PC-3 (cell line): Measurements from ENCODE around the gene SH3PXD2A. TPM values are rescaled to one million over a fixed set of nuclear protein-coding genes. Genes with fewer than 3 reads are reported as not detected.

Experiments
- ATAC-seq: fragments of 200-7000 bp; cut with Tn5 transposase; 2 replicates; pipeline ENCODE4 v1.9.1; 2020; ENCODE audit warnings: mild to moderate bottlenecking, moderate library complexity
- BruUV-seq: library from RNA; stranded (reverse); fragments of 400-500 nt; replicated peaks from 2 replicates; lab custom pipeline; 2021; lab: Mats Ljungman, UMichigan
- CTCF ChIA-PET: fragments of 300-600 bp; sonication (Branson Sonifier 250); formaldehyde crosslinking; loops from one replicate; lab custom pipeline; 2022; ENCODE audit warnings: antibody characterized with exemption; lab: Charles Lee
- POLR2A ChIA-PET: fragments of 300-600 bp; sonication (Branson Sonifier 250); formaldehyde crosslinking; loops from one replicate; lab custom pipeline; 2022; ENCODE audit warnings: antibody characterized with exemption; ENCODE audit not compliant: unreplicated experiment; lab: Charles Lee
- DNase-seq: peaks from one replicate; pipeline ENCODE4 v3.0.0-alpha.2; 2015
- H2AFZ ChIP-seq: fragments of 300-600 bp; sonication (generic); 2 replicates; pipeline ENCODE4 v1.6.0; 2016; ENCODE audit warnings: antibody characterized with exemption, low read length
- H3F3A ChIP-seq: fragments of 300-600 bp; sonication (generic); one replicate; pipeline ENCODE4 v1.6.0; 2017; ENCODE audit warnings: antibody characterized with exemption, low read length, control low read depth, mild to moderate bottlenecking; ENCODE audit not compliant: unreplicated experiment
- H3K27ac ChIP-seq: fragments of 300-600 bp; sonication (generic); 2 replicates; pipeline ENCODE4 v1.5.1; 2016; ENCODE audit warnings: mild to moderate bottlenecking, low read length
- H3K27me3 ChIP-seq: fragments of 300-600 bp; sonication (generic); 2 replicates; pipeline ENCODE4 v1.6.1; 2016; ENCODE audit warnings: low read length, mixed read lengths
- H3K36me3 ChIP-seq: fragments of 300-600 bp; sonication (generic); 2 replicates; pipeline ENCODE4 v1.6.1; 2016; ENCODE audit warnings: low read depth, mixed run types, low read length, mixed read lengths
- H3K4me1 ChIP-seq: fragments of 300-600 bp; sonication (generic); 2 replicates; pipeline ENCODE4 v1.5.1; 2016; ENCODE audit warnings: low read length; ENCODE audit not compliant: insufficient read depth
- H3K4me2 ChIP-seq: fragments of 300-600 bp; sonication (generic); 2 replicates; pipeline ENCODE4 v1.6.0; 2016; ENCODE audit warnings: low read length
- H3K4me3 ChIP-seq: fragments of 300-600 bp; sonication (generic); 2 replicates; pipeline ENCODE4 v1.5.1; 2016; ENCODE audit warnings: mild to moderate bottlenecking, low read length, mixed read lengths
- H3K79me2 ChIP-seq: fragments of 300-600 bp; sonication (generic); 2 replicates; pipeline ENCODE4 v1.6.1; 2017; ENCODE audit warnings: low read length, mixed read lengths
- H3K9ac ChIP-seq: fragments of 300-600 bp; sonication (generic); 2 replicates; pipeline ENCODE4 v1.6.0; 2016; ENCODE audit warnings: mild to moderate bottlenecking, low read length
- H3K9me2 ChIP-seq: fragments of 300-600 bp; sonication (generic); replicated peaks from 2 replicates; pipeline ENCODE4 v1.6.1; 2016; ENCODE audit warnings: mixed run types, low read length, mixed read lengths
- H3K9me3 ChIP-seq: fragments of 300-600 bp; sonication (generic); 2 replicates; pipeline ENCODE4 v1.6.1; 2016; ENCODE audit warnings: low read length, mixed read lengths
- H4K20me1 ChIP-seq: fragments of 300-600 bp; sonication (generic); 2 replicates; pipeline ENCODE4 v1.6.1; 2016; ENCODE audit warnings: low read length, mixed read lengths
- CTCF ChIP-seq: fragments of 300-600 bp; sonication (generic); conservative IDR thresholded peaks from 2 replicates; pipeline ENCODE4 v1.5.1; 2017; ENCODE audit warnings: antibody characterized with exemption, low read depth, mild to moderate bottlenecking, low read length
- EZH2 ChIP-seq: fragments of 300-600 bp; sonication (generic); IDR thresholded peaks from one replicate; pipeline ENCODE4 v1.6.1; 2017; ENCODE audit warnings: antibody characterized with exemption, mild to moderate bottlenecking, low read length; ENCODE audit not compliant: unreplicated experiment
- EZH2phosphoT487 ChIP-seq: fragments of 300-600 bp; sonication (generic); IDR thresholded peaks from 2 replicates; pipeline ENCODE4 v1.6.1; 2018; ENCODE audit warnings: mild to moderate bottlenecking, antibody characterized with exemption, low read length, borderline replicate concordance
- intact Hi-C: fragments of 100-400 bp; cut with micrococcal nuclease; formaldehyde crosslinking; loops from 2 replicates; pipeline ENCODE4 v1.9.0; 2023
- total RNA-seq: library from RNA; depleted of rRNA; stranded (reverse); fragments of >200 nt; gene quantifications from 2 replicates; pipeline ENCODE4 v1.2.3, GENCODE V29; 2014

Gene SH3PXD2A
- total RNA-seq, 1 experiment from 2014 or later: 3.4 TPM

DNA sequence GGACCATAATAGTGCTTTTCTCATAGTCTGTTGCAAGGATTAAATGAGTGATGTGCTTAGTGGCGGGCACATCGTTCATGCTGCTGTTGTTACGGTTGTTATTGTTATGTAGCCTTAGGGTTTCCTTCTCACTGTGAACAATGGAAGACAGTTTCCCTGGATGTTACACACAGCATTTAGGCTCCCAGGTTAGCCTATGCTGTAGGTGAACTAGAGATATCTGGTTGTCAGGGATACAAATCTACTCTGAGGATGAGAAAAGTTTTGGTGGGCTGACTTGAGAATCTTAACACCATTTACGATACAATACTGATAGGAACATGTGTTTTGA, 14.7 kb downstream of the SH3PXD2A start:
- Histone ChIP-seq H3K27me3 (no peaks in the 10 kb centered on the region), H3K9me2 (no peaks in the 10 kb centered on the region), H3K9me3 (no peaks in the 10 kb centered on the region), H3K9ac (no peak overlapping the region), H3K4me2 (no peak overlapping the region), H3K4me1 (peaks cover 6% of the 10 kb centered on the region; the same call in 1 of the 2 replicates), H4K20me1 (no peaks in the 10 kb centered on the region), H3K4me3 (no peak overlapping the region), H3K79me2 (no peaks in the 10 kb centered on the region), H2AFZ (no peak overlapping the region), H3F3A (no peaks in the 10 kb centered on the region), H3K36me3 (no peaks in the 10 kb centered on the region), H3K27ac (no peak overlapping the region)
- no TSS peak for BruUV-seq
- POLR2A ChIA-PET: no interaction called here
- DNase-seq (no peak), ATAC-seq (no peak)
- TF ChIP-seq EZH2: no peak
- TF ChIP-seq CTCF: no peak
- no peak for TF ChIP-seq EZH2phosphoT487
- intact Hi-C loops: no loop called here
- CTCF ChIA-PET: no interaction called here

DNA sequence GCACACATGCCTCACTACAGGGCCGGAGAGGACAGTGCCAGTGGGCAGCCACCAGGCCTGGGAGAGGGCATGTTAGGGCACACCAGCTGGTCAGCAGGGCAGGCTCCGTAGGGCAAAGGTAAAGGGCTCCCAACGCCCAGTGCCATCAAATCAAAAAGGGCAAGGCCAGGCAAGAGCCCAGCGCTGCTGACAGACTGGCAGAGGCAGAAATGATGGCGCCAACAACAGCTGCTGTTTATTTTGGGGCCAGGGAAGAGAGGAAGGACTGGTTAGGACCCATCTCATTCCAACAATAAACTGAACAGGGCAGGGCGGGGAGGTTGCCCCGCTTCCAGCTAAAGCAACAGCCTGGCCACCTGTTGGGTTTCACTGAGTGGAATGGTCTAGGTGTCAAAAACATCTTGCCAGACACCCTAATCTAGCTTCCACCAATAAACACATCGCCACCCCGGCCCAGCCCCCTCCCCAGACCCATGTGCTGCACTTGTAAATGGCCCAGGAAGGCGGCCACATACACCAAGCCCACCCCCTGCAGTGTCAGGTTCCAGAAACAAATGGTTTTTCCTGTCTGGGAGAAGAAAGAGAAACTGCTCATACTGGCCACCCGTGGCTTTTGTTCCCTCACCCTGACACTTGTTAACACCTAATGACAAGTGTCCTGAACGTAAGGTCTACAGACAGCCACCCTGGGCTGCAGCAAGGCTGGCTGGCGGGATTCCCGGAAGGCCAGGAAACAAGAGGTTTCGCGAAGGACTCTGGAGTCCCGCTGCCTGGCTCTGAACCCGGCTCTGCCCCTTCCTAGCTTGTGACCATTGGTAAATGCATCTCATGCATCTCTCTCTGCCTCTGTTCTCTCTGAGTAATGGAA, 15.3 kb downstream of the SH3PXD2A start:
- Histone ChIP-seq H2AFZ (no peak overlapping the region), H3F3A (no peaks in the 10 kb centered on the region), H4K20me1 (no peaks in the 10 kb centered on the region), H3K27me3 (no peaks in the 10 kb centered on the region), H3K36me3 (no peaks in the 10 kb centered on the region), H3K4me3 (no peak overlapping the region), H3K4me2 (no peak overlapping the region), H3K9me3 (no peaks in the 10 kb centered on the region), H3K4me1 (peaks cover 6% of the 10 kb centered on the region; the same call in 1 of the 2 replicates), H3K9ac (no peak overlapping the region), H3K27ac (no peak overlapping the region), H3K79me2 (no peaks in the 10 kb centered on the region), H3K9me2 (no peaks in the 10 kb centered on the region)
- no peak for TF ChIP-seq CTCF
- no peak for TF ChIP-seq EZH2phosphoT487
- TF ChIP-seq EZH2: no peak
- POLR2A ChIA-PET: no interaction called here
- no peak for ATAC-seq
- CTCF ChIA-PET: no interaction called here
- BruUV-seq: no TSS peak
- DNase-seq: no peak
- intact Hi-C loops: no loop called here

DNA sequence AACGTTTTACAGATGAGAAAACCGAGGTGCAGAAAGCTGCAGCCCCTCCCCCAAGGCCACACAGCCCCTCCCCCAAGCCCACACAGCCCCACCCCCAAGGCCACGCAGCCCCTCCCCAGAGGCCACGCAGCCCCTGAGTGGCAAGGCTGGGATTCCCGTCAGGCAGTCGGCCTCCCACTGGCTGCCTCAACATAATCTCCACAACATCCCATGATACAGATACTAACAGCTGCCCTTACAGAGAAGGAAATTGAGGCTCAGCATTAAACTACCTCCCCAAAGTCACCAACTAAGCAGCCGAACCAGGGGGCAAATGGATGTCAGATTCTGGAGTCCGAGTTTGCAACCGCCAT, 15.9 kb downstream of the SH3PXD2A start:
- DNase-seq: no peak
- Histone ChIP-seq H3K27me3 (no peaks in the 10 kb centered on the region), H3K27ac (no peak overlapping the region), H2AFZ (no peak overlapping the region), H3K79me2 (no peaks in the 10 kb centered on the region), H3K9me3 (no peaks in the 10 kb centered on the region), H3K4me3 (no peak overlapping the region), H3K36me3 (no peaks in the 10 kb centered on the region), H3K9ac (no peak overlapping the region), H4K20me1 (no peaks in the 10 kb centered on the region), H3K9me2 (no peaks in the 10 kb centered on the region), H3F3A (no peaks in the 10 kb centered on the region), H3K4me2 (no peak overlapping the region), H3K4me1 (peaks cover 6% of the 10 kb centered on the region; the same call in 1 of the 2 replicates)
- BruUV-seq: no TSS peak
- TF ChIP-seq CTCF (no peak), EZH2 (no peak)
- ATAC-seq: no peak
- ChIA-PET POLR2A (no interaction called here), CTCF (no interaction called here)
- intact Hi-C loops: no loop called here
